Measurements from ENCODE around the gene SMIM45.
A peak's percentile ranks its signal among the peaks of the same experiment; 100 is the strongest.

SMIM45 gene

DNA sequence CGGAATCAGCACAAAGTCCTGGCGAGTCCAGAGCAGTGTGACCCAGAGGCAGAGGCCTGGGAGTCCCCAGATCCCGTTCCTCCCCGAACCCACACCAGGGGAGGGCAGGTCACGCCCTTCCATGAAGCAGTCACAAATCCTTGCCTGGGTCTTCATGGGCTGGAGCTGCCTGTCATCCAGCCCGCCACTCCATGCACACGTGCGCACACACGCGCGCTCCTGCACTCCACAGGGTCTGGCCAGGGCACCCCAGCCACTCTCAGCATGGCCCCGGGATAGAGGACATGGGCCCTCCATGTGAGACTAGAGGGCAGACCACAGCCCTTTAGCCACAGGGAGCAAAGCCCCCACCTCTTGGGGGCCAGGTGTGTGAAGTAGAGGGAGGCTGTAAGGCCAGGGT lies 19.6 kb upstream of the SMIM45 start:
- ATAC-seq (no peak), FAIRE-seq (no peak), DNase-seq (ENCODE audit: low read depth, low spot score) (no peak)
- TF ChIP-seq, protein P1, sequence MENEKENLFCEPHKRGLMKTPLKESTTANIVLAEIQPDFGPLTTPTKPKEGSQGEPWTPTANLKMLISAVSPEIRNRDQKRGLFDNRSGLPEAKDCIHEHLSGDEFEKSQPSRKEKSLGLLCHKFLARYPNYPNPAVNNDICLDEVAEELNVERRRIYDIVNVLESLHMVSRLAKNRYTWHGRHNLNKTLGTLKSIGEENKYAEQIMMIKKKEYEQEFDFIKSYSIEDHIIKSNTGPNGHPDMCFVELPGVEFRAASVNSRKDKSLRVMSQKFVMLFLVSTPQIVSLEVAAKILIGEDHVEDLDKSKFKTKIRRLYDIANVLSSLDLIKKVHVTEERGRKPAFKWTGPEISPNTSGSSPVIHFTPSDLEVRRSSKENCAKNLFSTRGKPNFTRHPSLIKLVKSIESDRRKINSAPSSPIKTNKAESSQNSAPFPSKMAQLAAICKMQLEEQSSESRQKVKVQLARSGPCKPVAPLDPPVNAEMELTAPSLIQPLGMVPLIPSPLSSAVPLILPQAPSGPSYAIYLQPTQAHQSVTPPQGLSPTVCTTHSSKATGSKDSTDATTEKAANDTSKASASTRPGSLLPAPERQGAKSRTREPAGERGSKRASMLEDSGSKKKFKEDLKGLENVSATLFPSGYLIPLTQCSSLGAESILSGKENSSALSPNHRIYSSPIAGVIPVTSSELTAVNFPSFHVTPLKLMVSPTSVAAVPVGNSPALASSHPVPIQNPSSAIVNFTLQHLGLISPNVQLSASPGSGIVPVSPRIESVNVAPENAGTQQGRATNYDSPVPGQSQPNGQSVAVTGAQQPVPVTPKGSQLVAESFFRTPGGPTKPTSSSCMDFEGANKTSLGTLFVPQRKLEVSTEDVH (IDR thresholded peaks at IDR 0.05; ENCODE audit: low read depth, partially characterized antibody) = no peak
- peak; percentile 61 for TF ChIP-seq POLR2A (IDR thresholded peaks at IDR 0.05; ENCODE audit: low read depth, low read length)
- RAD21 ChIA-PET (ENCODE audit: unreplicated experiment) = interaction anchor here (1.0 to 2.5 kb wide), 4 partner anchors 8 to 70 kb away, joined by 3 to 13 read pairs (median 4); no protein-coding TSS in a partner anchor
- in situ Hi-C loops (cut with MboI) (no loop called here), intact Hi-C loops (cut with micrococcal nuclease; ENCODE audit: unreplicated experiment) (no loop called here)
- peaks cover 3% of the 10 kb centered on the region for H3K79me2 ChIP-seq (ENCODE audit: control insufficient read depth, insufficient read depth, low read length)
- BruUV-seq (replicated peaks) = no TSS peak
- H3K27ac ChIP-seq (ENCODE audit: control insufficient read depth, insufficient read depth) = peak overlapping the region; percentile 92
- peaks cover 83% of the 10 kb centered on the region for H3K4me1 ChIP-seq (ENCODE audit: control insufficient read depth, insufficient read depth, low read length)
- CTCF ChIA-PET = interaction anchor here (0.9 to 1.1 kb wide), 3 partner anchors 9 to 13 kb away, joined by 3 to 5 read pairs (median 3); no protein-coding TSS in a partner anchor
- SMC1A ChIA-PET (ENCODE audit: uncharacterized antibody, unreplicated experiment) = interaction anchor here (1.1 to 2.3 kb wide), 3 partner anchors 8 to 70 kb away, joined by 3 to 13 read pairs (median 3); no protein-coding TSS in a partner anchor
- H3K4me3 ChIP-seq = no peak overlapping the region
- H2AFZ ChIP-seq (ENCODE audit: control insufficient read depth, low read depth, low read length) = no peak overlapping the region
- no peak overlapping the region for H3K4me2 ChIP-seq (ENCODE audit: control insufficient read depth, insufficient read depth)
- H3K27me3 ChIP-seq (replicated peaks in 1 of 2; ENCODE audit: control insufficient read depth in 2 of 2, insufficient read depth in 2 of 2, low read length in 1 of 2) = no peaks in the 10 kb centered on the region
- no peak overlapping the region for H3K9ac ChIP-seq (ENCODE audit: control insufficient read depth, insufficient read depth, low read length)
- H4K20me1 ChIP-seq (ENCODE audit: control insufficient read depth, insufficient read depth) = no peaks in the 10 kb centered on the region
- POLR2A ChIA-PET = interaction anchor here (0.5 to 12.6 kb wide), 4 partner anchors 11 to 180 kb away, joined by 3 to 599 read pairs (median 4); partner anchors contain the start of genes SHISA8 and TNFRSF13C
- WGBS (ENCODE audit: insufficient coverage, insufficient replicate concordance, low lambda C conversion rate, missing lambda C conversion rate) = 83% methylated on average over 12 of the region's 12 CpGs
- no peaks in the 10 kb centered on the region for H3K9me3 ChIP-seq (replicated peaks; ENCODE audit: control insufficient read depth, insufficient read depth, low read length)
- peaks cover 0 to 7% of the 10 kb centered on the region in 2 experiments; a peak in 3 of 4 replicates for H3K36me3 ChIP-seq (ENCODE audit: control insufficient read depth in 2 of 2, insufficient read depth in 2 of 2, low read length in 1 of 2)
